ENCODE results near the gene TYW5.
A peak's percentile ranks its signal among the peaks of the same experiment; 100 is the strongest.

The TYW5 gene

GRCh38 chr2:199955339-199956061 is at the start of gene TYW5, which contains the start of gene MAIP1:
Gene TYW5 (minus strand): TSS chr2:199955491. CDS start chr2:199955470, 21 bp downstream.
Gene MAIP1 (plus strand): TSS chr2:199955582. CDS start chr2:199955799, 217 bp downstream.
- DNase-seq, result peak; percentile 40 to 87

- DNase-seq, result no peak
Measured at GRCh38 chr2:200003444-200003843, 48.2 kb upstream of the TYW5 start.

- no peak for DNase-seq
Measured at GRCh38 chr2:200000444-200001163, 45.3 kb upstream of the TYW5 start.

- DNase-seq, result no peak
Measured at GRCh38 chr2:199999166-199999565, 43.9 kb upstream of the TYW5 start.

- no peak for DNase-seq
Measured at GRCh38 chr2:199997296-199997695, 42.0 kb upstream of the TYW5 start.

GRCh38 chr2:199994896-199995295 is 39.6 kb upstream of the TYW5 start:
- DNase-seq, result no peak

GRCh38 chr2:199994371-199994770 is 39.1 kb upstream of the TYW5 start:
- DNase-seq, result no peak

- no peak for DNase-seq
Measured at GRCh38 chr2:199992296-199992695, 37.0 kb upstream of the TYW5 start.

- no peak for DNase-seq
Measured at GRCh38 chr2:199991691-199992090, 36.4 kb upstream of the TYW5 start.

- DNase-seq, result no peak
Measured at GRCh38 chr2:199989822-199990221, 34.5 kb upstream of the TYW5 start.

GRCh38 chr2:199988151-199988550 is 32.9 kb upstream of the TYW5 start:
- DNase-seq, result no peak

GRCh38 chr2:199987586-199987985 is 32.3 kb upstream of the TYW5 start:
- no peak for DNase-seq

GRCh38 chr2:199985625-199986207 is 30.4 kb upstream of the TYW5 start:
- DNase-seq, result peak in 1 of 2 experiments; percentile 65

GRCh38 chr2:199984755-199985154 is 29.5 kb upstream of the TYW5 start:
- DNase-seq, result no peak

GRCh38 chr2:199984159-199984558 is 28.9 kb upstream of the TYW5 start:
- no peak for DNase-seq

GRCh38 chr2:199983534-199983933 is 28.2 kb upstream of the TYW5 start:
- DNase-seq, result no peak

GRCh38 chr2:199982126-199982843 is 27.0 kb upstream of the TYW5 start:
- no peak for DNase-seq

GRCh38 chr2:199979832-199980628 is 24.7 kb upstream of the TYW5 start:
- DNase-seq, result peak; percentile 13 to 72

GRCh38 chr2:199979398-199979797 is 24.1 kb upstream of the TYW5 start:
- DNase-seq, result no peak

GRCh38 chr2:199977984-199978415 is 22.7 kb upstream of the TYW5 start:
- DNase-seq, result no peak

- DNase-seq, result no peak
Measured at GRCh38 chr2:199975273-199975895, 20.1 kb upstream of the TYW5 start.

GRCh38 chr2:199973703-199974102 is 18.4 kb upstream of the TYW5 start:
- DNase-seq, result peak in 1 of 2 experiments; percentile 14
